Tibial nerve (tissue), 4 donors: ENCODE results near the gene SPACA9. TPM values are rescaled to one million over a fixed set of nuclear protein-coding genes. Genes with fewer than 3 reads are reported as not detected.

Source experiments
- DNase-seq, 2 donors: peaks; one replicate each; pipeline ENCODE4 v3.0.0-alpha.2; 2019; ENCODE audit warnings: low spot score in 2 of 2
- H3K27ac ChIP-seq, 4 donors: fragments of 200-600 bp; sonication (generic) in 3 of 4; one replicate each; pipeline ENCODE4 v1.5.1; 2017 to 2019; ENCODE audit warnings: mild to moderate bottlenecking in 1 of 4
- H3K27me3 ChIP-seq, 2 donors: fragments of 200-600 bp; sonication (generic) in 1 of 2; one replicate each; pipeline versions ENCODE4 v1.5.1 to v1.6.0; 2017 to 2019
- H3K36me3 ChIP-seq, 3 donors: fragments of 200-600 bp; sonication (generic); one replicate each; pipeline ENCODE4 v1.5.1; 2018 to 2019
- H3K4me1 ChIP-seq, 4 donors: fragments of 200-600 bp; sonication (generic) in 3 of 4; one replicate each; pipeline ENCODE4 v1.5.1; 2017 to 2019
- H3K4me3 ChIP-seq, 4 donors: fragments of 200-600 bp; sonication (generic) in 3 of 4; one replicate each; pipeline ENCODE4 v1.5.1; 2017 to 2019; ENCODE audit warnings: mild to moderate bottlenecking in 1 of 4, moderate library complexity in 1 of 4
- H3K9me3 ChIP-seq, 4 donors: fragments of 200-600 bp; sonication (generic) in 3 of 4; one replicate each; pipeline ENCODE4 v1.5.1; 2017 to 2019
- EP300 ChIP-seq, 2 donors: sonication (generic); formaldehyde crosslinking; IDR thresholded peaks; one replicate each; pipeline ENCODE4 v1.6.1; 2017; ENCODE audit warnings: antibody characterized with exemption in 2 of 2, mild to moderate bottlenecking in 1 of 2
- POLR2A ChIP-seq, 2 donors: fragments of 450-650 bp; IDR thresholded peaks; one replicate each; pipeline ENCODE4 v1.6.1; 2017; ENCODE audit warnings: antibody characterized with exemption in 2 of 2, mild to moderate bottlenecking in 2 of 2, moderate library complexity in 2 of 2
- WGBS, 2 donors: methylation state at CpG; one replicate each; pipeline ENCODE4 v1.1.5; 2018; 5-methylcytosine and 5-hydroxymethylcytosine counted together
- total RNA-seq, 4 donors: library from RNA; depleted of rRNA; stranded (reverse); fragments of >200 nt; gene quantifications; one replicate each; pipeline ENCODE4 v1.1.0, GENCODE V29; 2016
- TF ChIP-seq, protein P1 (sequence below), 5 experiments: fragments of 200-600 bp in 3 of 5; fragments of 450-650 bp in 2 of 5; sonication (generic) in 3 of 5; IDR thresholded peaks; one replicate each; pipeline ENCODE4 v1.5.1; 2016 to 2019; ENCODE audit warnings: antibody characterized with exemption in 5 of 5, mild to moderate bottlenecking in 3 of 5, moderate library complexity in 2 of 5

SPACA9 gene
- total RNA-seq, 4 donors from 2014 or later = 4.2 to 5.9 (median 5.3) TPM

DNA sequence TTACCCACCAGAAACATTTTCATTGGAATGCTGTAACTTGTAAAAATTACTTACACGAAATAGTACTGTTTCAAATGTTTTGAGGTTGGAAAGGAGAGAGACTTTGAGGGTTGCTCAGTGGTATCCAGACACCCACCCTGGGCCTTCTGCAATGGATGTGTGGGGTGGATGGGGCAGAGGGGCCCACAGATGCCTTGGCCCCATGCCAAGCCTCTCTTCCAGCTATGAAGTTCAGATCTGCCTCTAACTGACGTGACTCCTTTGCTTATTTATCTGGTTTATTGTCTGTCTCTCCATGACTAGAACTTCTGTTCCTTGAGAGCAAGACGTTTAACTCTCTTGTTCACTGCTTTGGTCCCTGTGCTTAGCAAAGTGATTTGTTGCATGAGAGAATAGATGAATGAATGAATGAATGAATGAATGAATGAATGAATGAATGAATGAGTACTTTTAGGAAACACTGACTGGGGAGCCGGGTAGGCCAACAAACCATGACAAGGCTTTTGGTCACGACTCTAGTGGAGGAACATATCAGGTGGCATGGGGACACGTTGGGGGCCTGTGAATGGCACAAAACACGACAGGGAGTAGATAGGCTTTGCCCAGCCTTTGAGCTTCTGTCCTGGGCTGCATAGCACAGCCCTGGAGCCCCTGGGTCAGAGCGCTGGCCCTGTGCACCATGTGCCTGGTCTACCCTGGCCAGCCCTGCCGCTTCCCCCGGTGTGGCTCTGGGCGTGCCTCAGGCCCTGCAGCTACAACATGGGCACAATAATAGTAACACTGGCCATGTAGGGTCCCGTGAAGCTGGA, 32.4 kb upstream of the SPACA9 start:
- Histone ChIP-seq H3K27me3 (no peaks in the 10 kb centered on the region), H3K9me3 (no peaks in the 10 kb centered on the region), H3K27ac (no peak overlapping the region), H3K4me3 (no peak overlapping the region), H3K4me1 (no peaks in the 10 kb centered on the region), H3K36me3 (peaks cover 0 to 4% (median 0%) of the 10 kb centered on the region in 3 donors)
- WGBS, 2 donors = 75 to 76% methylated on average over 9 to 12 of the region's 12 CpGs
- TF ChIP-seq POLR2A (IDR thresholded peaks at IDR 0.05) (no peak), EP300 (IDR thresholded peaks at IDR 0.05) (no peak)
- TF ChIP-seq, protein P1, sequence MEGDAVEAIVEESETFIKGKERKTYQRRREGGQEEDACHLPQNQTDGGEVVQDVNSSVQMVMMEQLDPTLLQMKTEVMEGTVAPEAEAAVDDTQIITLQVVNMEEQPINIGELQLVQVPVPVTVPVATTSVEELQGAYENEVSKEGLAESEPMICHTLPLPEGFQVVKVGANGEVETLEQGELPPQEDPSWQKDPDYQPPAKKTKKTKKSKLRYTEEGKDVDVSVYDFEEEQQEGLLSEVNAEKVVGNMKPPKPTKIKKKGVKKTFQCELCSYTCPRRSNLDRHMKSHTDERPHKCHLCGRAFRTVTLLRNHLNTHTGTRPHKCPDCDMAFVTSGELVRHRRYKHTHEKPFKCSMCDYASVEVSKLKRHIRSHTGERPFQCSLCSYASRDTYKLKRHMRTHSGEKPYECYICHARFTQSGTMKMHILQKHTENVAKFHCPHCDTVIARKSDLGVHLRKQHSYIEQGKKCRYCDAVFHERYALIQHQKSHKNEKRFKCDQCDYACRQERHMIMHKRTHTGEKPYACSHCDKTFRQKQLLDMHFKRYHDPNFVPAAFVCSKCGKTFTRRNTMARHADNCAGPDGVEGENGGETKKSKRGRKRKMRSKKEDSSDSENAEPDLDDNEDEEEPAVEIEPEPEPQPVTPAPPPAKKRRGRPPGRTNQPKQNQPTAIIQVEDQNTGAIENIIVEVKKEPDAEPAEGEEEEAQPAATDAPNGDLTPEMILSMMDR (IDR thresholded peaks at IDR 0.05) = no peak
- DNase-seq = no peak

DNA sequence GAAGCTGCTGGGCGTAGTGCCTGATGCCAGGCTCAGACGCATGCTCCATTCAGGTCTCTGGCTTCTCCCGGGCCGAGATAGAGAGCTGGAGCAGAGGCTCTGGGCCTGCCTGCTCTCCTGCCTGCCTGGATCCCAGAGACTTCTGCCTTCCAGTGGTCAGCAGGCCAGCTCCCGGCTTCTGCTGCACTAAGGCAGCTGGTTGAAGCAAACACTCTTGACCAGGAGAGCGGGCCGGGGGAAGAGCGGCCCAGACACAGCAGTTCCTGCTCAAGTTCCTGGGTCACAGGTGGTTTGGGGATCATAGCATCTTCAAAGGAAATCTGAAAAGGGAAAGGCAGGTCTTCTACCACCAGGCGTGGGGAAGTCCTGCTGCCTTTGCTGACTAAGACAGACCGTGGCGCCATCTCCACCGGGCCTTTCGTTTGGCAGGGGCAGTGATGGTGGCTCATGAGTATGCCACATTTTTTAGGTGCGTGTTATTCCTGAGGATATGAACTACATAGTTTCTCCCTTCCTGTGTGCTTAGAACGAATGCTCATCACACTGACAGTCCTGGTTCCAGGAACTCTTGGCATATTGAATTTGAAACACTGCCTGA, 31.7 kb upstream of the SPACA9 start:
- 90% methylated on average over 14 to 15 of the region's 15 CpGs for WGBS, 2 donors
- no peaks in the 10 kb centered on the region for H3K27me3 ChIP-seq
- no peak overlapping the region for H3K27ac ChIP-seq
- H3K4me1 ChIP-seq = no peaks in the 10 kb centered on the region
- H3K9me3 ChIP-seq = no peaks in the 10 kb centered on the region
- DNase-seq = no peak
- H3K36me3 ChIP-seq = peaks cover 0 to 5% (median 0%) of the 10 kb centered on the region in 3 donors
- TF ChIP-seq POLR2A (IDR thresholded peaks at IDR 0.05) (no peak), EP300 (IDR thresholded peaks at IDR 0.05) (no peak)
- no peak overlapping the region for H3K4me3 ChIP-seq

DNA sequence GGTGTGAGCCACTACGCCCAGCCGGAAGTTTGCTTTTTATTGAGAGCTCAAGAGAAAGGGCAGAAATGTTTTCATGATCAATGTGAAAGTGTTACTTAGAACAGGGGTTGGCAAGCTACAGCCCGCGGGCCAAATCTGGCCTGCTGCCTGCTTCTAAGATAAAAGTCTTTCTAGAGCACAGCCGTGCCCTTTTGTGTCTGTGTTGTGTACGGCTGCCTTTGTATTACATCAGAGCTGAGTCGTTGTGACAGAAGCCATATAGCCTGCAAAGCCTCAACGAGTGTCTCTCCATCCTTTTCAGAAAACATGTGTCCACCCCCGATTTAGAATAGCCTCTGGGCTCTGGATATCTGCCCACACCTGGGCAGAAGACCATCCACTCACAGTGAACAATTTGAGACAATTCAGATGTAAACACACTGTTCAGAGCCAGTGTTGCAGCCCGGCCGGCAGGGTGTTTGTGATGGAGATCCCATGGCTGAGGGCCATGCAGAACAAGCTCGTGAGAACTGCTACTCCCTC, 29.5 kb upstream of the SPACA9 start:
- Histone ChIP-seq H3K27ac (no peak overlapping the region), H3K4me3 (no peak overlapping the region), H3K27me3 (no peaks in the 10 kb centered on the region), H3K9me3 (no peaks in the 10 kb centered on the region), H3K4me1 (no peaks in the 10 kb centered on the region), H3K36me3 (peaks cover 0 to 7% (median 0%) of the 10 kb centered on the region in 3 donors)
- TF ChIP-seq EP300 (IDR thresholded peaks at IDR 0.05) (no peak), POLR2A (IDR thresholded peaks at IDR 0.05) (no peak)
- TF ChIP-seq, protein P1 (IDR thresholded peaks at IDR 0.05) = no peak
- DNase-seq = no peak
- 54 to 63% methylated on average over 11 to 12 of the region's 12 CpGs for WGBS, 2 donors

DNA sequence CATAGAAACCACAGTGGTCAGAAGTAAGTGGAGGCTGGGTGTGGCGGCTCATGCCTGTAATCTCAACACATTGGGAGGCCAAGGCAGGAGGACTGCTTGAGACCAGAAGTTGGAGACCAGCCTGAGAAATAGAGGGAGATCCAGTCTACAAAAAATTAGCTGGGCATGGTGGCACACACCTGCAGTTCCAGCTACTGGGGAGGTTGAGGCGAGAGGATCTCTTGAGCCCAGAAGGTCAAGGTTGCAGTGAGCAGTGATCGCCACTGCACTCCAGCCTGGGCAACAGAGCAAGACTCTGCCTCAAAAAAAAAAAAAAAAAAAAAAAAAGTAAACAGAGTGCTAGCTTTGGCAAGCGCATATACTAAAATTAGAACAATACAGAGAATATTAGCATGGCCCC, 25.2 kb upstream of the SPACA9 start:
- H3K9me3 ChIP-seq = no peaks in the 10 kb centered on the region
- peaks cover 0 to 12% (median 0%) of the 10 kb centered on the region in 4 donors for H3K4me1 ChIP-seq
- H3K36me3 ChIP-seq = peaks cover 0 to 7% (median 0%) of the 10 kb centered on the region in 3 donors
- H3K27me3 ChIP-seq = no peaks in the 10 kb centered on the region
- WGBS, 2 donors = 95 to 96% methylated on average over 4 of the region's 4 CpGs
- no peak overlapping the region for H3K4me3 ChIP-seq
- TF ChIP-seq POLR2A (IDR thresholded peaks at IDR 0.05) = no peak
- TF ChIP-seq, protein P1 (IDR thresholded peaks at IDR 0.05) = no peak
- no peak for TF ChIP-seq EP300 (IDR thresholded peaks at IDR 0.05)
- no peak for DNase-seq
- no peak overlapping the region for H3K27ac ChIP-seq

DNA sequence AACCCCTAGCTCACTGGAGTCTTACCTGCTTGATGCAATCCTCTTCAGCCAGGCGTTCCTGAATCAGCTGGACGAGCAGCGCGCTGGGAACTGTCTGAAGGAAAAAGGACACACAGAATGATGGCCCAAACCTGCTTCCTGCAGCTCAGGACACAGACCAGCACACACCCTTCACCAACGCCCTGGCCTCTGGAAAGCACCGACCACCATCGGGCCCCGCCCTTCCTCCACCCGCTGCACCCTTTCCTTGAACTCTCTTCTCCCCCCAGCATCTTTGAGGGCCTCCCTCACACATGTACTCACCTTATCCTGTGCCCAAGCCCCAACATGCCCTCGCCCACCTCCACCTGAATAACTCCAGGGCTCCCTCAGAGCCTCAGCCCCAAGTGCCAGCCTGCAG, 23.9 kb upstream of the SPACA9 start:
- H3K4me3 ChIP-seq = no peak overlapping the region
- no peaks in the 10 kb centered on the region for H3K27me3 ChIP-seq
- no peak overlapping the region for H3K27ac ChIP-seq
- WGBS, 2 donors = 87 to 88% methylated on average over 10 of the region's 10 CpGs
- no peak for DNase-seq
- H3K36me3 ChIP-seq = peaks cover 0 to 3% (median 0%) of the 10 kb centered on the region in 3 donors
- no peaks in the 10 kb centered on the region for H3K9me3 ChIP-seq
- H3K4me1 ChIP-seq = peaks cover 0 to 12% (median 0%) of the 10 kb centered on the region in 4 donors
- no peak for TF ChIP-seq EP300 (IDR thresholded peaks at IDR 0.05)
- TF ChIP-seq POLR2A (IDR thresholded peaks at IDR 0.05) = no peak
- TF ChIP-seq, protein P1 (IDR thresholded peaks at IDR 0.05) = no peak
